PFSK-1 (cell line): ENCODE measurements around the gene CARD6.

Experiments
- POLR2AphosphoS5 ChIP-seq: IDR thresholded peaks from 2 replicates; pipeline ENCODE4 v1.6.1; 2012; ENCODE audit warnings: low read depth, mild to moderate bottlenecking, control low read depth, low read length, moderate library complexity
- SIN3A ChIP-seq: IDR thresholded peaks from 2 replicates; pipeline ENCODE4 v1.6.1; 2012; ENCODE audit warnings: mild to moderate bottlenecking, low read length, moderate library complexity, borderline replicate concordance; ENCODE audit not compliant: insufficient read depth
- TAF1 ChIP-seq: IDR thresholded peaks from 2 replicates; pipeline ENCODE4 v1.6.1; 2012; ENCODE audit warnings: low read length, control low read depth, borderline replicate concordance; ENCODE audit not compliant: insufficient read depth
- TF ChIP-seq, protein P1 (sequence below), 2 experiments: IDR thresholded peaks; 2 replicates each; pipeline versions ENCODE4 v1.6.1 to v1.8.0; 2011 to 2012; ENCODE audit warnings: low read depth in 2 of 2, low read length in 2 of 2, control low read depth in 1 of 2, inconsistent platforms in 1 of 2, mild to moderate bottlenecking in 1 of 2, moderate library complexity in 1 of 2; ENCODE audit not compliant: insufficient read depth in 1 of 2

DNA sequence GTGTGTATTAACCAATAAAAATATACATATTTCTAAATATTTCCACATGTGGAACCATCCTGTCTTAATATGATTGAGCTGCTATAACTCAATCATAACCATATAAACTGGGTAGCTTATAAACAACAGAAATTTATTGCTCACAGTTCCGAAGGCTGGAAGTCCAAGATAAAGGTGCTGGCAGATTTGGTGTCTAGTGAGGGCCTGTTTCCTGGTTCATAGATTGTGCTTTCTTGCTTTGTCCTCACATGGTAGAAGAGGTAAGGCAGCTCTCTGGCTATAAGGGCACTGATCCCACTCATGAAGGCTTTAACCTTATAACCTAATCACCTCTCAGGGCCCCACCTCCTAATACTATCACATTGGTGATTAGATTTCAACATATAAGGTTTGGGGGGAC, 29.0 kb upstream of the CARD6 start:
- TF ChIP-seq POLR2AphosphoS5 (no peak), SIN3A (no peak), TAF1 (no peak)
- TF ChIP-seq, protein P1, sequence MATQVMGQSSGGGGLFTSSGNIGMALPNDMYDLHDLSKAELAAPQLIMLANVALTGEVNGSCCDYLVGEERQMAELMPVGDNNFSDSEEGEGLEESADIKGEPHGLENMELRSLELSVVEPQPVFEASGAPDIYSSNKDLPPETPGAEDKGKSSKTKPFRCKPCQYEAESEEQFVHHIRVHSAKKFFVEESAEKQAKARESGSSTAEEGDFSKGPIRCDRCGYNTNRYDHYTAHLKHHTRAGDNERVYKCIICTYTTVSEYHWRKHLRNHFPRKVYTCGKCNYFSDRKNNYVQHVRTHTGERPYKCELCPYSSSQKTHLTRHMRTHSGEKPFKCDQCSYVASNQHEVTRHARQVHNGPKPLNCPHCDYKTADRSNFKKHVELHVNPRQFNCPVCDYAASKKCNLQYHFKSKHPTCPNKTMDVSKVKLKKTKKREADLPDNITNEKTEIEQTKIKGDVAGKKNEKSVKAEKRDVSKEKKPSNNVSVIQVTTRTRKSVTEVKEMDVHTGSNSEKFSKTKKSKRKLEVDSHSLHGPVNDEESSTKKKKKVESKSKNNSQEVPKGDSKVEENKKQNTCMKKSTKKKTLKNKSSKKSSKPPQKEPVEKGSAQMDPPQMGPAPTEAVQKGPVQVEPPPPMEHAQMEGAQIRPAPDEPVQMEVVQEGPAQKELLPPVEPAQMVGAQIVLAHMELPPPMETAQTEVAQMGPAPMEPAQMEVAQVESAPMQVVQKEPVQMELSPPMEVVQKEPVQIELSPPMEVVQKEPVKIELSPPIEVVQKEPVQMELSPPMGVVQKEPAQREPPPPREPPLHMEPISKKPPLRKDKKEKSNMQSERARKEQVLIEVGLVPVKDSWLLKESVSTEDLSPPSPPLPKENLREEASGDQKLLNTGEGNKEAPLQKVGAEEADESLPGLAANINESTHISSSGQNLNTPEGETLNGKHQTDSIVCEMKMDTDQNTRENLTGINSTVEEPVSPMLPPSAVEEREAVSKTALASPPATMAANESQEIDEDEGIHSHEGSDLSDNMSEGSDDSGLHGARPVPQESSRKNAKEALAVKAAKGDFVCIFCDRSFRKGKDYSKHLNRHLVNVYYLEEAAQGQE (IDR thresholded peaks at IDR 0.05; ENCODE audit: insufficient read depth in 1 of 2, low read depth in 2 of 2, low read length in 2 of 2) = no peak
